NOMO-1 treated with DMSO at 0.1 percent for 48 hours (cell line): ENCODE results near the gene GPC6.

Experiments used
- DNase-seq: peaks from one replicate; lab custom pipeline; 2025; ENCODE audit not compliant: unreplicated experiment; lab: John Stamatoyannopoulos, UW

Gene GPC6

DNA sequence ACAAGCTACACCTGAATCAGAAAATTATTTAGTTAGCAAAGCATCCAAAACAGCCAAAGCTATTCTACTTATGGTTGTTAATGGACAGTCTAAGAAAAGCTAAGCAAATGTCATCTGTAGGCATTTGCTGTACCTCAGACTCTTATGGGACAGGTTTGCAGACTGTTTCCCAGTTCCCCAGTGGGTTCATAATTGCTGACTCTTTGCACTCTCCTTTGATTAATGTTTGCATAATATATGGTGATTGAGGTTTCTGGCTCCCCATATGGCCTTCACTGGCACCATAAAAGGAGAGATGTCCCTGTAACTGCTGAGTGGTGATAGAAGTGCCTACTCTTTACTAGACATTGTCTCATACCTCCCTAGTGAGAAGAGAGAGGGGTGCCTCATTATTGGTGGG is 142.1 kb downstream of the GPC6 start:
- no peak for DNase-seq

DNA sequence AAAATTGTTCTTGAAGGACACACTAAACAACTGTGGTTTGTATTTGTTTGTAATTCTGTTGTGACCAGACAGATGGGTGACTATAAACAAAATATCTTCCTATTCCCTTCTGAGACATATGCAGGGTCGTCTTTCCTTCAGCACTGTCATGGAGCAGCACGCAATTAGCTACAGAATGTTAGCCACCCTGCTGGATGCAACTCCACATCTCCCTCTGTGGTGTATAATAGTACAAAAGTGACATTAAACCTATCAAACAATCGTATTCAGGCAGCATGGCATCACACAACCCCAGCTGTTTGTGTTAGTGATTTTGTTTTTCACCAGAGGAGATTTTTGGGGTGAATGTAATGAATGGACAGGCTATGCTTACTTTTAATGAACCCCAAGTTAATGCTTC is 146.2 kb downstream of the GPC6 start:
- DNase-seq, result no peak

GRCh38 chr13:93375491-93375890 is 148.9 kb downstream of the GPC6 start:
- DNase-seq, result no peak

DNA sequence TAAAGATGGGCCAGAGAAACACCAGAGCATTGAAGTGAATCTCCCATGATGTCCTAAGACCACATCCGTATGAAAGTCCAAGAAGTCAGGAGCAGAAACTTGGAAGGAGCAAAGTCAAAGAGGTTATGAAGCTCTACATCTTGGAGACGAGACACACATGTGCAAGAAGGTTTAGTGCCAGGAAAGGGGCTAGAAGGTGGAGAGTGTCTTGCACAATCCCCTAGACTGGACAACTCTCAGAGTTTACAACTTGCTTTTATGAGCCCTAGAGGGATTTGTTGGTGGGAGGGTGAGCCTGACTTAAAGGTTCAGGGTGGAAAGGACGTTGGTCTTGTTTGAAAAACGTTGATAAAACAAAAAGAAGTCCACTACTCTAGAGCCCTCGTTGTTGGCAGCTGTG is 150.6 kb downstream of the GPC6 start:
- no peak for DNase-seq

DNA sequence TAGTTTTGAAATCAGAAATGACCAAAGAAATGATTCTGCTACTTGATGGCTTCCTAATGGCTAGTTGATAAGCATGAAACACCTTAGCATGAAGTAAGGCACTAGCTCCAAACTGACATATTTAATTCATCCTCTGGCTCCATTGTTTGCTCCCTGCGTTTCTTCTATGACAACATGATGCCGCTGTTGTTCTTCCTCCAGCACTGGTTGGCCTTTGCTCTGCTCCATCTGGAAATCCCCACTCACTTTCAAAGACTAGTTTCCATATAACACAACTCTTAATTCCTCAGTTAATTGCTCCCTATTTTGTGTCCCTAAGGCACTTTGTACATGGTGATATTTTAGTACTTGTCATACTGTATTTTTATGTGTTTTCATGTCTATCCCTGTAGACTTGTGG is 151.6 kb downstream of the GPC6 start:
- DNase-seq, result no peak

DNA sequence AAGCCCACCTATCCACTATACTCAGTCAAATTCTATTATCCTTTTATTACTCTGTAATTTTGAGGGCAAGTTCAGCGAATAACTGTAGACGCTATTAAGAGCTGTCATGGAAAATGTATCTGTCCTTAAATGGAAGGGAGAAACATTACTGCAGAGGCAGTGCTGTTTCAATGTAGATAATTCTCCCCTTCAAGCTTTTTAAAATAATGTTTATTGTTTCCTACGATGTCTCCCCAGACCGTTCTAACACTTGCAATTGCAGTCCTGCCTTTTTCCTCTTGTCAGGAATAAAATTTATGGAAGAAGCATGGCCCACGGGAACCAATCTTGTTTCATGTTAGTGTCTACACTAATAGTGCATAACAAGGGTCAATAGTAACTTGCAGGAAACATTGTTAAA is 159.5 kb downstream of the GPC6 start:
- DNase-seq, result no peak

GRCh38 chr13:93388701-93389100 is 162.1 kb downstream of the GPC6 start:
- no peak for DNase-seq

GRCh38 chr13:93397619-93398018 is 171.0 kb downstream of the GPC6 start:
- no peak for DNase-seq

- no peak for DNase-seq
Observed at GRCh38 chr13:93398167-93399035, 171.8 kb downstream of the GPC6 start.

- DNase-seq, result no peak
Observed at GRCh38 chr13:93399212-93399611, 172.6 kb downstream of the GPC6 start.

- no peak for DNase-seq
Observed at GRCh38 chr13:93406136-93406535, 179.5 kb downstream of the GPC6 start.

DNA sequence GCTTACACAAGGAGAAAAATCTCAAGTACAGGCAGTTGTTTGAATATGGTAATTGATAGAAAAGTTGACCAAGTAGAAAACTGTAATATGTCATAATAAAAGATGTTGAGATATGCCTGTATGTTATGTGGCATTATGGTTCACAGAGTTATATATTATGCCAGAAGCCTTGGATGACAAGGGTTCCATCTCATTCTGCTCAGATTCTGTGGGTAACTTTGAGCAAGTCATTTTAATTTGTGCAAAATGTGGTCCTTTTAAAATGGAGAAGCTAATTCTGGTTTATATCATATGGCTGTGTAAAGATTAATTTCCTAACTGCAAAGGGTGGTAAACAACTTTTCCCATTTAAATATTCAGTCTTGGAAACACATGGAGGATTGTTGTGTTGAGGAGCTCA is 180.9 kb downstream of the GPC6 start:
- no peak for DNase-seq

GRCh38 chr13:93409001-93409400 is 182.4 kb downstream of the GPC6 start:
- no peak for DNase-seq

DNA sequence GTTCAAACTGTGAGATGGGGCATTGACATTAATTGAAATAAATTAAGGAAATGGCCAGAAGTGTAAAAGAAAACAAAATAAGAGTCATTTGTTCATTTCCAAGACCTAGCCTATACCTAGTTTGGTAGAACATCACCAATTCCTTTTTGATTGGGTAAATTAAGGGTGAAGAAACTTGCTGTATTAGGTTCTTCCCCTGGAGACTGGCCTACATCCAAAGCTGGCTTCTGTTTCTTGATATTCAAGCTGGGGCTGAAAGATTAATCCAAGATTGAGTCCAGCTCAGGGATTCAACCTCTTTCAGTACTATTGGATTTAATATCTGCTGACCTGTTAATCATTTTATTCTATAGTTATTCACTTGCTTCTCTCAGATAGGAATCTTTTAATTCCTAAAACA is 183.2 kb downstream of the GPC6 start:
- no peak for DNase-seq

DNA sequence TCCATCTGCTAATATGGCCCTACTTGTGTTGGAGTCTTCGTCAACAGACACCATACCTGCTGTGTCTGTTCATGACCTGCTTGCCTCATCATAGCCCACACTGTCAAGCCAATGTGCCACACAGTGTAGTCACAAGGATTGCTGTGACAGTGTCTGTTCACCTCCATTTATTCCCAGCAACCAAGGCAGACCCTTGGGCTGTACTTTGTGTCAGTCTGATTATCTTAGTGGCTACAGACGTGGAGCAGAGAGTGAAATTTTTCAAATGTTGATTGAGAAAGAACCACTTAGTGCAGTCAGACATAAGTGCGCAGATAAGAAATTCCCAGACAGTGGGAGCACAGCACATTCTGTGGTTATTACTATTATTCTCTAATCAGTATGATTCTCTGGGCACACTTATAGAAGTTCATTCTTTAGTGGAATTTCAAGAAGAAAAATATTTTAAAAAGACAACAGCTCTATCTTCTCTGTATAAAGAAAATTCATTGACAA is 184.6 kb downstream of the GPC6 start:
- DNase-seq, result no peak

DNA sequence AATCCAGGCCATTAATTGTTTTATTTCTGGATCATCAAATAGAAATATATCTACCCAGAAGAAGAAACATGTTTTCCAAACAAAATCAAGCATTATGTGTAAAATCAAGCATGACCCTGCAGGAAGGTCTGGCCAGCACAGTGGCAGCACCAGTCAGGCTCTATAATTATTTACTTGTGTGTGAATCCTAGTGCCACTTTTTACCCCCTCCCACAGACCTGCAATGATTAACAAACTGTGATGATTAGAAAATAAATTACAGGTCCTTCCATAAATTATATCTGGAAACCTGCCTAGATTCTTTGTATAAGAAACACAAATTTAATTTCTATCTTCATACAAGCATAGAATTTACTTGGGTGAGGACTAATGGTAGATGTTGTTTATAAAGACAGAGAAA is 186.1 kb downstream of the GPC6 start:
- DNase-seq, result no peak

- no peak for DNase-seq
Observed at GRCh38 chr13:93413972-93414717, 187.5 kb downstream of the GPC6 start.

DNA sequence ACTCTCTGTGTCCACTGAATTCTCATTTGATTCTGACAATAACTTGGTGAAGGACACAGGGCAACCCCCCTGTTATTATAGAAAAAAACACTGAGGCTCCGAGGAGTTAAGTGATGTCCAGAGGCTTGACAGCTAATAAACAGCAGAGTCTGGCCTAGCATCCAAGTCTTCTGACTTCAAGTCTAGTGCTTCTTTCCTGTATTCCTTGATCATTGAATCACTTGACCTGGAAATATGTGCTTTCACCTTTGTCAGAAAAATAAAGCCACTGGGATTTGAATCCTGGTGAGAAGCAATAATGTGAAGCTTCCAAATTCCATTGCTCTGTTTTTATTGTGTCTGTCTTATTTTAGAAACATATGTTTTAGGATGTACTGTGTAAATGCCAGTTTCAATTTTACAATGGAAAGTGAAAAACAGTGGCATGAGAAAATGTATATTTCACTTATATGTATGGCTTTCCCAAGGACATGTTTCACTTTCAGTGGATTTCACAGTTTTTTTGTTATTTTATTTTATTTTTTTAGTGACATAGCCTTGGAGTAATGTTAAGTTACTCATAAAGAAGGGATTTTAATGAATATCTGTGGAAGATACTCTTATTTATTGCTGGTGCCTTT is 190.2 kb downstream of the GPC6 start:
- DNase-seq, result no peak

- no peak for DNase-seq
Observed at GRCh38 chr13:93418398-93418797, 191.8 kb downstream of the GPC6 start.

DNA sequence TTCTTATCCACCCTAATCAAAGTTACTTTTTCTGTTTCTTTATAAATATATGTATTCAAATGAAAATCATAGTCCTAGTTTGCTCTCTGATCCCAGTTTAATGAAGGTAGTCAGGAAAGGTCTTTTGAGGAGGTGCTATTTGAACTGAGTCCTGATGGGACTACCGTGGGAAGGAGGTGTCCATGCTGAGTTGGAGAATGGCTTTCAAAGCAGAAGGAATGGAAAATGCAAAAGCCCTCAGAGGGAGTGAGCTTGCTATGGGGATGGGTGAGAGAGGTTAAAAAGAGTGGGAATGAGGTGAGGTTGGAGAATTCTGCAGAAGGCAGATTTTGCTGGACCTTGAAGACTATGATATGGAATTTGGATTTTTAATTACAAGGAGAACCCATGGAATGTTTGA is 193.6 kb downstream of the GPC6 start:
- DNase-seq, result no peak

DNA sequence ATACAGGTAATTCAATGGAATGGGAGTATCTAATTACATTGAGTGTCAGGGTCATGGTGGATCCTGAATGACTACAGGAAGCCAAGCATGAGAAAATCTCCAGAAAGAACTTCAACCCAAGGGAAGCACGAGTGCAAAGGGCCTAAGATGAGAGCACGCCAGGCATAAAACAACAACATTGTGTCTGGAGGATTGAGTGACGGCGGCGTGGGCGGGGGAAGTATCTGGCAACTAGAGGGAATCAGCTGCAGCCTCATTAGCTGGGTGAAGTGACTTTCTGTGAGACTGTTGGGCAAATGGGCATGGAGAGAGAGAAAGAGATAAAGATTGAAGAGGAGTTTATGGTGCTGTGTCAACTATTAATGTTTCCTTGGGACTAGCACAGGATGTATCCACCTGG is 194.3 kb downstream of the GPC6 start:
- DNase-seq, result no peak
